ELR (cell line): ENCODE data around the gene ATP5F1B.
A peak's percentile ranks its signal among the peaks of the same experiment; 100 is the strongest.
"Not testable (repeated sequence)": the region's sequence is repeated elsewhere in the genome, so short reads cannot be mapped to it uniquely, and the experiment has no call there.

ENCODE experiments used
- DNase-seq: peaks from one replicate; pipeline ENCODE4 v3.0.0-alpha.2; 2015; ENCODE audit warnings: low read depth

The ATP5F1B gene

GRCh38 chr12:56645717-56646446, at the start of gene ATP5F1B:
Gene ATP5F1B, minus strand, starts transcription at chr12:56645984. Its CDS starts 21 bp downstream, at chr12:56645963.
- DNase-seq, result peak; percentile 100

GRCh38 chr12:56694161-56694560, 48.4 kb upstream of the ATP5F1B start:
- DNase-seq, result no peak

- DNase-seq, result no peak
These were observed 43.0 kb upstream of the ATP5F1B start for GRCh38 chr12:56688846-56689109.

- DNase-seq, result peak; percentile 99
These were observed 42.5 kb upstream of the ATP5F1B start, which contains the start of gene PTGES3 for GRCh38 chr12:56688129-56688845. Gene PTGES3, minus strand, starts transcription at chr12:56688284. Its CDS starts 285 bp downstream, at chr12:56687999.

GRCh38 chr12:56687223-56688128, 41.7 kb upstream of the ATP5F1B start:
- DNase-seq, result peak; percentile 51

GRCh38 chr12:56684745-56685359, 39.1 kb upstream of the ATP5F1B start:
- DNase-seq, result no peak

GRCh38 chr12:56682323-56682722, 36.5 kb upstream of the ATP5F1B start:
- no peak for DNase-seq

GRCh38 chr12:56679883-56680575, 34.2 kb upstream of the ATP5F1B start:
- DNase-seq, result no peak

- DNase-seq, result no peak
These were observed 33.1 kb upstream of the ATP5F1B start for GRCh38 chr12:56678852-56679251.

- DNase-seq, result no peak
These were observed 31.9 kb upstream of the ATP5F1B start for GRCh38 chr12:56677680-56678079.

- DNase-seq, result no peak
These were observed 31.2 kb upstream of the ATP5F1B start for GRCh38 chr12:56676851-56677580.

GRCh38 chr12:56671608-56672007, 25.8 kb upstream of the ATP5F1B start:
- DNase-seq, result no peak

GRCh38 chr12:56670836-56671235, 25.1 kb upstream of the ATP5F1B start:
- DNase-seq, result no peak

- DNase-seq, result no peak
These were observed 22.3 kb upstream of the ATP5F1B start for GRCh38 chr12:56668197-56668457.

- DNase-seq, result no peak
These were observed 16.3 kb upstream of the ATP5F1B start for GRCh38 chr12:56661979-56662638.

GRCh38 chr12:56661560-56661959, 15.8 kb upstream of the ATP5F1B start:
- no peak for DNase-seq

GRCh38 chr12:56658921-56659320, 13.1 kb upstream of the ATP5F1B start:
- no peak for DNase-seq

- no peak for DNase-seq
These were observed 11.9 kb upstream of the ATP5F1B start for GRCh38 chr12:56657416-56658379.

GRCh38 chr12:56653781-56654180, 8.0 kb upstream of the ATP5F1B start:
- DNase-seq, result not testable (repeated sequence)
